ENCODE data around the gene DIP2A. TPM values are rescaled to one million over a fixed set of nuclear protein-coding genes. Genes with fewer than 3 reads are reported as not detected.
"Not testable (repeated sequence)": the region's sequence is repeated elsewhere in the genome, so short reads cannot be mapped to it uniquely, and the experiment has no call there.

DIP2A gene
- total RNA-seq, 1 donor from 2014 or later: 62.0 TPM

- DNase-seq (ENCODE audit: extremely low read depth, low read depth, low spot score): no peak
Measured at GRCh38 chr21:46570119-46570518, 111.4 kb downstream of the DIP2A start.

DNA sequence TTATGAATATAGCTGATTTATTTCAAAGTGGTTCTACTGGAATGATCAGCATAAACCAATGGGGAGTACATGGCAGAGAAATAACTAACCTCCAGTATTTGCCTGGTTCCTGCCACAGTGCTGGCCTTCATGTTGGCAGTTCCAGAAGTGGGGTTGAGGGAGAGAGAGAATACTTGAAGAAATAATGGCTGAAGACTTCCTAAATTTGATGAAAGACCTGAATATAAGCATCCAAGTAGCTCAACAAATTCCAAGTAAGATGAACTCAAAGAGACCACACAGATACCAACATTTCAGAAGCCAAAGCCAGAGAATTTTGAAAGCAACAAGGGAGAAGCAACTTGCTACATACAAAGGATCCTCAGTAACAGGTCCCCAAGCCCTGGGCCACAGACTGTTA, 111.9 kb downstream of the DIP2A start:
- DNase-seq (ENCODE audit: extremely low read depth, low read depth, low spot score): no peak

DNA sequence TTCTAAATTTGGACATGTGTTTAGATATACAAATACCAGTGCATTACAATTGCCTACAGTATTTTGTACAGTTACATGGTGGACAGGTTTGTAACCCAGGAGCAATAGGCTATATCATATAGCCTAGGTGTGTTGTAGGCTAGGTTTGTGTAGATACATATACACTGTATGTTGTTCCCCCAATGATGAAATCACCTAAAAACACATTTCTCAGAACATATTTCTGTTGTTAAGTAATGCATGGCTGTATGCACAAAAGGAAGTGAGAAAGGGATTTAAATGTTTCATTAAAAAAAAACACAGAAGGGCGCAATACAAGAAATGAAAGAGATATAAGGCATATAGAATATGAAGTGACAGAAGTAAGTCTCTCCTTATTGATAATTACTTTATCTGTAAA, 114.2 kb downstream of the DIP2A start:
- no peak for DNase-seq (ENCODE audit: extremely low read depth, low read depth, low spot score)

DNA sequence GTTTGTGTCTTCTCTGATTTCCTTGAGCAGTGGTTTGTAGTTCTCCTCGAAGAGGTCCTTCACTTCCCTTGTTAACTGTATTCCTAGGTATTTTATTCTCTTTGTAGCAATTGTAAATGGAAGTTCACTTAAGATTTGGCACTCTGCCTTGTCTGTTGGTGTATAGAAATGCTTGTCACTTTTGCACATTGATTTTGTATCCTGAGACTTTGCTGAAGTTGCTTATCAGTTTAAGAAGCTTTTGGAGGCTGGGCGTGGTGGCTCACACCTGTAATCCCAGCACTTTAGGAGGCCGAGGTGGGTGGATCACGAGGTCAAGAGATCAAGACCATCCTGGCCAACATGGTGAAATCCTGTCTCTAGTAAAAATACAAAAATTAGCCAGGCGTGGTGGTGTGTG, 119.1 kb downstream of the DIP2A start:
- not testable (repeated sequence) for DNase-seq (ENCODE audit: extremely low read depth, low read depth, low spot score)

GRCh38 chr21:46579394-46579793, 120.7 kb downstream of the DIP2A start:
- DNase-seq (ENCODE audit: extremely low read depth, low read depth, low spot score): not testable (repeated sequence)

- DNase-seq (ENCODE audit: extremely low read depth, low read depth, low spot score): no peak
Measured at GRCh38 chr21:46581780-46582307, 123.2 kb downstream of the DIP2A start.

DNA sequence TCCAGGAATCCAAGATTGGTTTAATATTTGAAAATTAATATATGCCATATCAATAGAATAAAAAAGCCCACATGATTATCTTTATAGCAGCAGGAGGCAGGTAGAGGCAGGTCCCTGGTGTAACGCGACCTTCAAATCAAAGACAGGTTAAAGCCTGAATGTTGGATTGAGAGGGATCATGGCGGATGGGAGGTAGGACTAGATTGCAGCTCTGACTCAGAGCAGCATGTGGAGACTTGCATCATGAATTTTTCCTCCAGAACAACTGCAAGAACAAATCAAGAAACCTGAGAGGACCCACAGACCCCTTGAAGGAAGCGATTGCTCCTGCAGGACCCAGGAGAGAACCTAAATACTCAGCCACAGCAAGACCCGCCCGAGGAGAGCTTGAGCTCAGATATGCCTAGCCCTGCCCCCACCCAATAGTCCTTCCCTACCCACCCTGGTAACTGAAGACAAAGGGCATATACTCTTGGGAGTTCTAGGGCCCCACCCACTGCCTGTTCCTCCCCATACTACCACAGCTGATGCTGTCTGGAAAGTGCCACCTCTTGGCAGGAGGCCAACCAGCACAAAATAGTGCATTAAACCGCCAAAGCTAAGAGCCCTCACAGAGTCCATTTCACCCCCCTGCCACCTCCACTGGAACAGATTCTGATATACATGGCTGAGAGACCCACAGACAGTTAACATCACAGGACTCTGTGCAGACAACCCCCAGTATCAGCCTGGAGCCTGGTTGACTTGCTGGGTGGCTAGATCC, 126.7 kb downstream of the DIP2A start:
- DNase-seq (ENCODE audit: extremely low read depth, low read depth, low spot score): no peak

DNA sequence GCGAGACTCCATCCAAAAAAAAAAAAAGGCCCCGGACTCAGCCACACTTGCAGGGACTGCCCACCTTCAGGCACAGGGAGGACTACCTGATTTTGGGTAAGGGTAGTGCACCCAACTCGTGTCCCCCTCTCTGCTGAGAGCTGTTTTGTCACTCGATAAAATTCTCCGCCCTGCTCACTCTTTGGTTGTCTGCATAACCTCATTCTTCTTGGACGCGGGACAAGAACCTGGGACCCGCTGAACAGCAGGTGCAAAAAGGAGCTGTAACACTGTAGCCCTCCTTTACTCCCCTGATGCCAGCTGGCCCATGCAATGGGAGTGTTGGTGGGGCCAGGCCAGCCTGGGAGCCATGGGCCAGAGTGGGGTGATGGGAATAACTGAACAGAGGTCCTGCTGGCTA, 135.6 kb downstream of the DIP2A start:
- DNase-seq (ENCODE audit: extremely low read depth, low read depth, low spot score): no peak

DNA sequence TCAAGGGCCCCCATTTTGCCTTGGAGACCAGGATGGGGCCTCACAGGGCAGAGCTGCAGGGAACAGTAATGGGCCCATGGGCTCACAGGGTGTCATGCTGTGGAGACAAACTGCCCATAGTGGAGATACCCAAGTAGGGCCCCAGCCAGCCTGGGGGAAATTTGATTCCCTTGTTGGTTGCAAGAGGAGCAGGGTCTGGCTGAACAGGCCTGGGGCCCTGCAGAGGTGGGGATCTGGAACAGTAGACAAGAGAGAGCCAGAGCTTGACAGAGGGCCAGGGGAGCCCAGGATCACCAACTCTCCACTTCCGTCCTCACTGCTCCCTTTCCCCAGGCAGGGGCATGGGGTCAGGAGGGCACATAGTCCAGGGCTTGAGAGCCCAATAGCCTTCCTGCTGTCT, 137.5 kb downstream of the DIP2A start:
- DNase-seq (ENCODE audit: extremely low read depth, low read depth, low spot score): no peak

DNA sequence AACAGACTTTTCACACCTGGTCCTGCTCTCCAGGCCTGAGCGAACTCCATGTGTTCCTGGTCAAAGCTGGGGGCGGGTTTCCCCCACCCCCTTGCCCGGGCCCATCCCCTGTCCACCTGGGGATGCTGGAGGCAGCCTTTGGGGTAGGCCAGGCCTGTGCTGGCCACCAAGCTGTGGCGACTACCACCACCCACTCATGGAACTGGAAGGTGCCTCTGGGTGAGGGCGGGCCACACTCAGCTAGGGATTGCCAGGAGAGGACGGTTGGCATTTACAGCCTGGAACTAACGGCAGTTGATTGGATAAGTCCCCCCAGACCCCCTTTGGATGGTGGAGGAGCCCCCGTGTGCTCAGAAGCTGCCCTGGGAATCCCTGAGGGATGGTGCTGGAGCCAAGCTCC, 138.3 kb downstream of the DIP2A start:
- no peak for DNase-seq (ENCODE audit: extremely low read depth, low read depth, low spot score)

DNA sequence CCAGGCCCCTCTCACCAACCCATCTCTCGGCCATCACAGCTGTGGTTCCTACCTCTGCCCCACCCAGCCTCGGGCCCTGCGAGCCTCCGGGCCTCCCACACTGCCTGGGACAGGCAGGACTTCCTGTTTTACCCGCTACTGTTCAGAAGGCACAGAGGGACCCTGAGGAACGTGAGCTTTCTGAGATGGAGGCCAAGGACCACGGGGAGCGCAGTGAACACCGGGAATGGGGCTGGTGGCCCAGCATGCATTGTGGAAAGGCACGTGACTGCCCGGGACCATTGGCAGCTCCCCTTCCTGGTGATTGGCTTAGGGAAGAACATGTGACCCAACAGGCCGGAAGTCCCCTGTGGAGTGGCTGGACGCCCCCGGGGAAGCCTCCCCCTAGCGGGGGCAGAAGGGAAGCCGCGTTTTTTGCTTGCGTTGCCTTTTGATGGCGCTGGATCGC, 139.2 kb downstream of the DIP2A start:
- DNase-seq (ENCODE audit: extremely low read depth, low read depth, low spot score): no peak

- peak; percentile 96 for DNase-seq (ENCODE audit: extremely low read depth, low read depth, low spot score)
Measured at GRCh38 chr21:46598581-46599572, 140.2 kb downstream of the DIP2A start.

DNA sequence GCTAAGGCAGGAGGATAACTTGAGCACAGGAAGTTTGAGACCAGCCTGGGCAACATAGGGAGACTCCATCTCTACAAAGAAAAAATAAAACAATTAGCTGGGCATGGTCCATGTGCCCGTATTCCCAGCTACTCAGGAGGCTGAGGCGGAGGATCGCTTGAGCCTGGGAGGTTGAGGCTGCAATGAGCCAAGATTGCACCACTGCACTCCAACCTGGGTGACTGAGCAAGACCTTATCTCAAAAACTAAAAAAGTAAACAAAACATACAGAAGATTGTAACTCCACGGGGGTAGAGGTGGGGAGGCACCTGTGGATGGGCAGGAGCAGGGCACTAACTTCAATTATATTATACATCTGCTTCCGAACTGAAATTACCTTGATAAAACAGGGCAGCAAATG, 141.6 kb downstream of the DIP2A start:
- no peak for DNase-seq (ENCODE audit: extremely low read depth, low read depth, low spot score)

- no peak for DNase-seq (ENCODE audit: extremely low read depth, low read depth, low spot score)
Measured at GRCh38 chr21:46600978-46601377, 142.3 kb downstream of the DIP2A start.

GRCh38 chr21:46603228-46603627, 144.5 kb downstream of the DIP2A start:
- DNase-seq (ENCODE audit: extremely low read depth, low read depth, low spot score): no peak

DNA sequence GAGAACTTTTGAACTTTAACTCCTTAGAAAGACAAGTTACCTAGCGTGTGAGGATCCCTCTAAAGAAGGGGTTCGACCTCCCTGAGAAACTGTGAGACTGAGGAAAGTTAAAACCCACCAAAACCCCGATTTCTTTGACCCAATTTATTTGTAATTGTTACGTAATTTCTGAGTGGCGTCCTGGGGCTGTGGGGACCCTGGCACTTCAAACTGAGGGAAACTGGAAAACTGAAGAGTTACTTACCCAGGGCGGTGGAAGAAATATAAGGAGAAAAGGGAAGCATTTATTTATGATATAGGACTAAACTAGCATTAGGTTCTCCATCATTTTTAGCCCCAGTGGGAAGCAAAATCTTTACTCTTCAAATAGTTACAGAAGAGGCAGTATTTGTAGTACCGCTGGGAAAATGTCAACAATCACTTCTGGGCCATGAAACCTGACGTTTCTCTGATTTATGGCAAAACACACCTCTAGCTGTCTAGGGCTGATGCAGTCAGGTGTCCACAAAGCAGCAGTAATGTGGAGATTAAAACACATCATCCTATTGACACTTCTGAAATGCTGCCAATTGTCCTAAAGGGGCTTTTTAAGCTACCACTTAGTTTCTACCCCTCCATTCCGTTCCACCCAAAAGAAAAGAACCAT, 145.8 kb downstream of the DIP2A start:
- DNase-seq (ENCODE audit: extremely low read depth, low read depth, low spot score): no peak

DNA sequence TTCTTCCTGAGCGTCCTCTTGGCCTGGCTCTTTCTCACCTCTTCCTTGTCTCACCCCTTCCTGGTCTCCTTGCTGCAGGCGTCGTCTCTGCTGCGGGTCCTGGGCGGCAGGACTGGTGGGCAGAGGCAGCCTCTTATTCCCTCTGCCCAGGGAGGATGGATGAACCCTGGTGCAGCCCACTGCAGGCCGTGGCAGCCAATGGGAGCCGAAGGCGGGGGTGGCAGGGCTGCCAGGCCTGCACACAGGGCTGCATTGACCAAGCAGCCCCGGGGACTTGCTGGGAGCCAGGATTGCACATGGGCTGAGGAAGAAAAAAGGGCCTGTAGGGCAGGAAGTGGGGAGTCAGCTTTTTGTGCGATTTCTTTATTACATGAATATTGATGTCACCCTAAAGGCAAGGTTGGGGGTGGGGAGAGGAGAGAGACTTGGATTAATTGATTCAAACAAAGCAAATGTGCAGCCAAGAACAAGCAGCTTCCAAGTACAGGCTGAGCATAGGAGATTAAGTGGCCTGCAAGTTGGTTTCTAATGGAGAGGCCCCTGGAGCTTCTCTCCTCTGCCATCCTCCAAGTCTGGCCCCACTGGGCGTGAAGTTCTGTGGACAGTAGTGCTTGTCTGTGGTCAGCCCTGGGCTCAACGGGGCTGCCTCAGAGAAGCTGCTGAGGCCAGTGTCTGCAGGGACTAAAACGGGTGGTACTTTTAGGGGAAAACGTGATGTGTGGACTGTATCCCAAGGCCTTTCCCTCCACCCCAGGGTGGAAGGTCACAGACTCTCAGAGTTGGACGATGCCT, 146.5 kb downstream of the DIP2A start, which contains the start of gene S100B:
Gene S100B (minus strand): TSS at position 108 of the 792 bp plus-strand sequence. CDS start 2,667 bp downstream, outside the sequence.
- no peak for DNase-seq (ENCODE audit: extremely low read depth, low read depth, low spot score)

DNA sequence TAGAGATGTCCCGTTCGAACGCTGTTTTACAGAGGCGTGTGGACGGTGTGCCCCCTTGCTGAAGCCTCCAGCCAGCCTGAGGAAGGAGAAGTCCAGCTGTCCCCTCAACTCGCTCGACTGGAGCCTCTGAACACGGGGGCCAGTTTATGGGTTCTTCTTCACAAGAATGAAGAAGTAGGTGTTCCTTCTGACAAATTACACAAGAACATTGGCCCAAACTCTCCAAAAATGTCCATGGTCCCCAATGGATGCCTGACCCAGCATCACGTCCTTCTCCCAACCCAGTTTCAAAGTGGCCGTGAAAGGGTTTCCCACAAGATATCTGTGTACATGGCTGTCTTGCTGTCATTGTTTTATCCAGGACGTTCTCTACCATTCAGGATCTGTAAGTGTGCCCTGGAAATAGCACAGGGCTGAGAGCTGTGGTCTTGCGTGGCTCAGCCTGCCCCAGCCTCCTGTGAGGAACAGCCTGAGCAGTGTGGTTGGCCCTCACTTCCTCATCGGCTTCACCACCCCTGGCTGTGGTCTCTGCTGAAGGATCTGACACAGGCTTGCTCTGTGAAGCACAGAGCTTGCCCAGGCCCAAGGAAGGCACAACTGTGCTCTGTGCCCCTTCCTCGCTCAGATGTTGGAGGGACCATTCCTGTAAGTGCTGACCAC, 147.2 kb downstream of the DIP2A start:
- no peak for DNase-seq (ENCODE audit: extremely low read depth, low read depth, low spot score)

- no peak for DNase-seq (ENCODE audit: extremely low read depth, low read depth, low spot score)
Measured at GRCh38 chr21:46606427-46606813, 147.7 kb downstream of the DIP2A start.

Data from glomerular endothelial cell (primary cell).